HG03108 (cell line): ENCODE measurements around the gene NR4A3.
"Not testable (repeated sequence)": the region's sequence is repeated elsewhere in the genome, so short reads cannot be mapped to it uniquely, and the experiment has no call there.

Source experiments
- ATAC-seq: cut with Tn5 transposase; IDR thresholded peaks from one replicate; pipeline ENCODE4 v1.9.1; 2021; ENCODE audit warnings: moderate library complexity; ENCODE audit not compliant: unreplicated experiment

The NR4A3 gene

DNA sequence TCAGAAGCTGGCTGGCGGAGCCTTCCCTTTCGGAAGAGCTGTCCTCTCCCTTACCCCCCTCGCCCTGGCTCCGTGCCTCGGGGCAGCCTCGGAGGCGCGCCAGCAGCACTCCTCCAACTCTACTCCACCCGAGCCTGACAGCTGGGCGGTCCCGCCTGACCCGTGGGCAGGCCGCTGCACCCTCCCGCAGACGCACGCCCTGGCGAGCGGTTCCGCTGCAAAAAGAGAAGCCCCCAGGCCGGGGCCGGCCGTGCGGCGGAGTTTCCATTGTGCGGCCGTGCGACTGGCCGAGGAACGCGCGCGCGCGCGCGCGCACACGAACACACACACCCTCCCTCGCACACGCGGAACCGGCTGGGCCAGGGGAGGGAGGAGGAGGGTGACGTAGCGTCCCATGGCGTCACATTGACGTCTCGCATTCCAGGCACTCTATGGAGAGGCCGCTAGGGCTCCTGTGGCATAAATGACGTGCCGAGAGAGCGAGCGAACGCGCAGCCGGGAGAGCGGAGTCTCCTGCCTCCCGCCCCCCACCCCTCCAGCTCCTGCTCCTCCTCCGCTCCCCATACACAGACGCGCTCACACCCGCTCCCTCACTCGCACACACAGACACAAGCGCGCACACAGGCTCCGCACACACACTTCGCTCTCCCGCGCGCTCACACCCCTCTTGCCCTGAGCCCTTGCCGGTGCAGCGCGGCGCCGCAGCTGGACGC lies at the start of gene NR4A3:
TSS of gene NR4A3 (plus strand) at position 490 of the 713 bp plus-strand sequence. CDS start 6,158 bp downstream, outside the sequence.
- peak; percentile 27 for ATAC-seq

GRCh38 chr9:99773468-99774138 lies 48.1 kb upstream of the NR4A3 start:
- ATAC-seq: no peak

DNA sequence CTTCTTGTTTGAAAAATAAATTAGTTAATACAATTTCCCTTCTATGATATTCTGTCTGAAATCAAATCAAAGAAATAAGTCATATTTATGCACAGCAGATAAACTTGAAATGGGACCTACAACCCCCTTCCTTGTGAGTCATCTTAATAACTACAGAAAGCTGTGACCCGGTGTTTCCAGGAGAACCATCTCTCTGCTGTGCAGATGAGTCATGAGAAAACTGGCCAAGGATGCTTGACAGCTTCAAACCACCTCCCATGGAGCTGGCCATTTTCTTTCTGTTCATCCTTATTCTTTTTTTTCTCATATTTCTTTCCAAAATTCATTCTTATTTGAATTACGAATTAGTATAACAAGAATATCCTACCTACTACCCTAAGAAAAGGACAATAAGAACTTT lies 43.4 kb upstream of the NR4A3 start:
- no peak for ATAC-seq

DNA sequence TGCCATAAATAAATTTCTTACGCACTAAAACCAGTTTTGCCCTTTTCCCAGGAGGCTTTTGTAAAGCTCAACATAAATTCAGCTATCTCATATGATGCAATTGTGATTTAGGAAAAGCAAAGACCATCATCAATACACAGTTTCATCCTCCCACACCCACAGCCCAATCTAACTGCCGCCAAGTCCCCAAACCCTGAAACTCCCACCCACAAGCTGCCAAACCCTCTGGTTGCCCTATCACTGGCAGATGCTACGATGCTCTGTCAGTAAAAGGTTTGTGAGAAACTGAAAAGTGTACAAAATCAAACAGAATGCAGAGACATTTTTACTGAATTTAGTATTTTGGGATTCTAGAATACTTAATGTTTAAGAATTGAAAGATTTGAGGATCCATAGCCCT lies 42.8 kb upstream of the NR4A3 start:
- ATAC-seq: no peak

DNA sequence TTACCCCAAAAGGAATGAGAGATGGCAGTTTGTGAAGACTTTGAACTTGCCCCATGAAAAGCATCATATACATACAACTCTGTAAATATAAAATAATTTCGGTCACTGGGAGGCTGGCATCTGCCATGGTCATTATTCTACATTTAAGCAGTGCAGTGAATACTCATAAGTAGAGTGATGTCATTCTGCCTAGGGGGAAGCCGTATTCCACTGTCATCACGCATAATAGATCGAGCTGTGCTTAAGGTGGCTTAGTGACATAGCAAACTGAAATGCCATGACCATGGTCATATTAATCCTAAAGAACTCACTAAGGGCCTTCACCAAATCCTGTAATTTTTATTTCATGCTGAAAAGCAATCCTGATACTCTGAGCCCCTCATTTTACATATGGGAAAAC lies 42.4 kb upstream of the NR4A3 start:
- ATAC-seq: no peak

DNA sequence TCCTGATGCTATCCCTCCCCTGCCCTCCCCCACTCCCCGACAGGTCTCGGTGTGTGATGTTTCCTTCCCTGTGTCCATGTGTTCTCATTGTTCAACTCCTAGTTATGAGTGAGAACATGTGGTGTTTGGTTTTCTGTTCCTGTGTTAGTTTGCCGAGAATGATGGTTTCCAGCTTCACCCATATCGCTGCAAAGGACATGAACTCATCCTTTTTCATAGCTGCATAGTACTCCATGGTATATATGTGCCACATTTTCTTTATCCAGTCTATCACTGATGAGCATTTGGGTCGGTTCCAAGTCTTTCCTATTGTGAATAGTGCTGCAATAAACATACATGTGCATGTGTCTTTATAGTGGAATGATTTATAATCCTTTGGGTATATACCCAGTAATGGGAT lies 39.3 kb upstream of the NR4A3 start:
- ATAC-seq: not testable (repeated sequence)

GRCh38 chr9:99782962-99783718 lies 38.5 kb upstream of the NR4A3 start:
- ATAC-seq: no peak

DNA sequence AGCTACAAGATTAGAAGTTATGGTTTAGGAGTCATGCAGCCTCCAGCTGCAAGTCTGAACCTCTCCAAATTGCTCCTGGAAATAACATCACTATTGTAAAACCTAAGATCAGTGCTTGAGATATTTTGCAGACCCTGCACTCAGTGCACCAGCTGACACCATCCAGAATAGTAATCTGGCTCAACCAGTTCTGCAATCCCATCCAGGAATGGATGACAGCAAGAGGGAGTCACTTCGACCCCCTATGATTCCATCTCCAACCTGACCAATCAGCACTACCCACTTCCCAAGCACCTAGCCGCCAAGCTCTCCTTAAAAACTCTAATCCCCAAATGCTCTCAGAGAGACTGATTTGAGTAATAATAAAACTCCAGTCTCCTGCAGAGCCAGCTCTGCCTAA lies 37.9 kb upstream of the NR4A3 start:
- no peak for ATAC-seq

GRCh38 chr9:99785010-99785590 lies 36.6 kb upstream of the NR4A3 start:
- ATAC-seq: no peak

GRCh38 chr9:99787556-99787955 lies 34.1 kb upstream of the NR4A3 start:
- ATAC-seq: no peak

DNA sequence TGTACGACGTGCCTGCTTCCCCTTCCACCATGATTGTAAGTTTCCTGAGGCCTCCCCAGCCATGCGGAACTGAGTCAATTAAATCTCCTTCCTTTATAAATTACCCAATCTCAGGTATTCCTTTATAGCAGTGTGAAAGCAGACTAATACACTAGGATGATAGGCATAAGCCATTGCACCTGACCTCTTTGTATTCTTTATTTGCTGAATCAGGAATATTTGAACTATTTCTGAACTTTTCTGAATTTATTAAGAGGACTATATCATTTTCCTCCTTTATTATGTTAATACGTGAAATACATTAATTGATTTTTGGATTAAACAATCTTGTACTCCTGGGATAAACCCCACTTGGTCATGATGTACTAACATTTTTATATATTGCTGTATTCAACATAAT lies 28.2 kb upstream of the NR4A3 start:
- no peak for ATAC-seq

DNA sequence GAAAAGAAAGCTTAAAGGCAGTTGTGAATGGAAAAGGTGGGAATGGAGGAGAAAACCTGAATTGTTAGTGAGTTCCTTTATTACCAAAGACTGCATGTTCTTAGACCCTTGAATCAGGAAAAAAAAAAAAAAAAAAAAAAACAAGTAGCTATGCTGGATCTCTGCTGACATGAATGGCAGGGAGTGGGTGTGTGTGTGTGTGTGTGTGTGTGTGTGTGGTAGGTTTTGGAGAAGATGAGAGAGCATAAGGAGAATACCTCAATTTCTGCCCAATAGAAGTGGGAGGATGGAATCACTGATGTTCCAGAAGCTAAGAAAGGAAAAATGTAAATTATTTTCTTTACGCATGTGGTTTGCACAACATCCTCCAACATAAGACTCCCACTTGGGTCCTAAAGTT lies 25.5 kb upstream of the NR4A3 start:
- no peak for ATAC-seq

- no peak for ATAC-seq
Measured at GRCh38 chr9:99801775-99802174, 19.9 kb upstream of the NR4A3 start.

DNA sequence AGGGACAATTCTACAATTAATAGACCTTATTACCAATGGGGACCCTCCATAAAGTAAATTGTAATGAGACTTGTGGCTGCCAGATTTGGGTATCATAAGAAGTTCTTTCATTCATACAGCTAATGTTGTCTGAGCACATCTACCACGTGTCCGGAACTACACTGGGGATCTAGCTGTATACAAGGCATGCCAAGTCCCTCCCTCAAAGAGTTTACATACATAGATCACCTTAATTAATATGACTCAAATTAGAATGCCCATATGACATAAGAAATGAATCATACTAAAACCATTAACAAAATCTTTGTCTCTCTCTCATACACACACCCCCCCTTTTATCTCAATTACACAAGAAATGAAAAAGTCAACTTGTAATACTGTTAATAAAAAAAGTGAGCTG lies 18.0 kb upstream of the NR4A3 start:
- no peak for ATAC-seq

- no peak for ATAC-seq
Measured at GRCh38 chr9:99807276-99807852, 14.3 kb upstream of the NR4A3 start.

DNA sequence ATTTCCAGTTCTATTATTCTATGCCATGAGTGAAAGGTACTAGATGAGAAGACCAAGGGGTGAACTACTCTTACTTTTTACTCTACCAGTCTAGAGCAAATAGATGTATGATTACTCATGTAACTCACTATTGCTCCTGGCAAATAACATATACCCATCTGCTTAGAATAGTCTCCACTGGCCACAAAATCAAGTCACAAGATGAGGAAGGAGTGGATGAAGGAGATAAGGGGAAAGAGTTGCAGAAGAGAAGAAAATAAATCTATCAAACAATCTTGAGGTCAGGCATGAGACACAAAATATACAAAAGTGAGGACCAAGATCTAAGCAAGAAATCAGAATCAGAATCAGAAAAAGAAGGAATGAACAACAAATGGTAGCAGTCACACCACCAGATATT lies 13.7 kb upstream of the NR4A3 start:
- no peak for ATAC-seq

DNA sequence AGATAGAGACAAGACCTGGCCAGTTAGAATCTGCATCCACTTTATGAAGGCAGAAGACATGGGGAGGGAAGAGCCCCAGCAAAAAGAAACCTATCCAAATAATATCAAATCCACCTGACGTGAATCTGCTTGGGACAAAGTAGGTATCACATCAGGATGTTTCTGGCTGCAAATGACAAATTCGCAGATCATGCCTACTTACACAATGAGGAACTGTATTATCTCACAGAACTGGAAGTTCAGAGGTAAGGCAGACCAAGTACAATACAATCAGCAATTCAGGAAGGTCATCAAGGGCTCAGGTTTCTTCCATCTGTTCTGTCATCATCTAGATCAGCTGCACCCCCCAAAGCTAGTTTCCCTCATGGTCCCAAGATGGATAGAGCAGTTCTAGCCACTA lies 13.2 kb upstream of the NR4A3 start:
- ATAC-seq: no peak

- no peak for ATAC-seq
Measured at GRCh38 chr9:99809586-99810319, 11.9 kb upstream of the NR4A3 start.

- no peak for ATAC-seq
Measured at GRCh38 chr9:99811172-99811571, 10.5 kb upstream of the NR4A3 start.

DNA sequence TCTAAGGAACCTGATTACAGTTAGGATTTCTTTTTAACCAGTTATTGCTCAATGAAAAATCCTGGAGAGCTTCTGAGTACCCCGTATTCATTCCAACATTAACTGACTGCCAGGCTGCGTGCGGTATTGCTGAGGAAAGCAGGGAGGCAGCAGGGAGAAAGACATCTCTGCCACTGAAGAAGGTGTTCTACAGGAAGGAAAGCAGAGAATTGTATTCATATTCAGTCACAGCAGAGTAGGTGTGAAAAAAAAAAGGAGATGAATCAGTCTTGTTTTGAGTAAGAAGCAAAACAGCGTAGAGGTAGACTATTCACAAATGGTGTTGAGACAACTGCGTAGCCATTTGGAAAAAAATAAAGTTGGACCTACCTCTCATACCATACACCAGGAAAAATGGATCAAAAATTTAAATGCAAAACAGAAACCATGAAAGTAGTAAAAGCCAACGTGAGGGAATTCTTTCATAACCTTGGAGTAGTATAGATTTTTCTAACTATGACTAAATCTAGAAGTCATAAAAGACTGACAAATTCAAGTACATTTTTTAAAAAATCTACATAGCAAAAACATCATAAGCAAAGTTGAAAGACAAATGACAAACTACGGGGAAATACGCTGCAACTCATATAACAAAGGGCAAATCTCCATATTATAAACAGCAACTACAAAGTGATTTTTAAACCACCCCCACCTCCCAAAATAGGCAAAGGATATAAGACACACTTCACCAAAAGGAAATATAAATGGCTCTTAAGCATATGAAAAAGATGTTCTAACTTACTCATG lies 9.9 kb upstream of the NR4A3 start:
- peak; percentile 59 for ATAC-seq
